Measurements from ENCODE around the gene KLHDC9.
"Not testable (repeated sequence)": the region's sequence is repeated elsewhere in the genome, so short reads cannot be mapped to it uniquely, and the experiment has no call there.

KLHDC9 gene

GRCh38 chr1:161098210-161099068 lies at the start of gene KLHDC9:
Gene KLHDC9 (plus strand): TSS chr1:161098361. CDS start chr1:161098536, 175 bp downstream.
- peak; percentile 84 for DNase-seq

- no peak for DNase-seq
Measured at GRCh38 chr1:161048949-161049722, 49.0 kb upstream of the KLHDC9 start.

GRCh38 chr1:161051219-161051618 lies 46.9 kb upstream of the KLHDC9 start:
- DNase-seq, result no peak

- DNase-seq, result no peak
Measured at GRCh38 chr1:161052899-161053298, 45.3 kb upstream of the KLHDC9 start.

GRCh38 chr1:161054232-161054631 lies 43.9 kb upstream of the KLHDC9 start:
- DNase-seq, result no peak

GRCh38 chr1:161054805-161055204 lies 43.4 kb upstream of the KLHDC9 start:
- no peak for DNase-seq

GRCh38 chr1:161059293-161059692 lies 38.9 kb upstream of the KLHDC9 start:
- DNase-seq, result no peak

GRCh38 chr1:161061419-161061818 lies 36.7 kb upstream of the KLHDC9 start:
- DNase-seq, result no peak

- DNase-seq, result not testable (repeated sequence)
Measured at GRCh38 chr1:161063936-161064335, 34.2 kb upstream of the KLHDC9 start.

- DNase-seq, result not testable (repeated sequence)
Measured at GRCh38 chr1:161065681-161066080, 32.5 kb upstream of the KLHDC9 start.

GRCh38 chr1:161066694-161067093 lies 31.5 kb upstream of the KLHDC9 start:
- DNase-seq, result no peak

- DNase-seq, result no peak
Measured at GRCh38 chr1:161068306-161069234, 29.6 kb upstream of the KLHDC9 start.

- no peak for DNase-seq
Measured at GRCh38 chr1:161069241-161069640, 28.9 kb upstream of the KLHDC9 start.

GRCh38 chr1:161069731-161070270 lies 28.4 kb upstream of the KLHDC9 start, which contains the start of gene ARHGAP30:
Gene ARHGAP30 (minus strand): TSS chr1:161069891. CDS start chr1:161069624, 267 bp downstream.
- DNase-seq, result no peak

- DNase-seq, result no peak
Measured at GRCh38 chr1:161070761-161071160, 27.4 kb upstream of the KLHDC9 start.

GRCh38 chr1:161071886-161072371 lies 26.2 kb upstream of the KLHDC9 start:
- no peak for DNase-seq

- no peak for DNase-seq
Measured at GRCh38 chr1:161072751-161073449, 25.3 kb upstream of the KLHDC9 start.

GRCh38 chr1:161073474-161074121 lies 24.6 kb upstream of the KLHDC9 start:
- DNase-seq, result no peak

GRCh38 chr1:161074676-161075368 lies 23.3 kb upstream of the KLHDC9 start:
- no peak for DNase-seq

GRCh38 chr1:161076410-161076809 lies 21.8 kb upstream of the KLHDC9 start:
- no peak for DNase-seq

Data from NCI-H1436 (cell line).